WI38 (cell line): ENCODE measurements around the gene GALR1.

Experiments used
- H3K4me3 ChIP-seq: 2 replicates; pipeline ENCODE4 v1.5.1; 2011; ENCODE audit warnings: low read depth, mild to moderate bottlenecking, control low read depth, low read length
- TF ChIP-seq, protein P1 (sequence below): IDR thresholded peaks from 2 replicates; pipeline ENCODE4 v1.5.1; 2012; ENCODE audit warnings: low read depth, mild to moderate bottlenecking, control low read depth, low read length

The GALR1 gene

DNA sequence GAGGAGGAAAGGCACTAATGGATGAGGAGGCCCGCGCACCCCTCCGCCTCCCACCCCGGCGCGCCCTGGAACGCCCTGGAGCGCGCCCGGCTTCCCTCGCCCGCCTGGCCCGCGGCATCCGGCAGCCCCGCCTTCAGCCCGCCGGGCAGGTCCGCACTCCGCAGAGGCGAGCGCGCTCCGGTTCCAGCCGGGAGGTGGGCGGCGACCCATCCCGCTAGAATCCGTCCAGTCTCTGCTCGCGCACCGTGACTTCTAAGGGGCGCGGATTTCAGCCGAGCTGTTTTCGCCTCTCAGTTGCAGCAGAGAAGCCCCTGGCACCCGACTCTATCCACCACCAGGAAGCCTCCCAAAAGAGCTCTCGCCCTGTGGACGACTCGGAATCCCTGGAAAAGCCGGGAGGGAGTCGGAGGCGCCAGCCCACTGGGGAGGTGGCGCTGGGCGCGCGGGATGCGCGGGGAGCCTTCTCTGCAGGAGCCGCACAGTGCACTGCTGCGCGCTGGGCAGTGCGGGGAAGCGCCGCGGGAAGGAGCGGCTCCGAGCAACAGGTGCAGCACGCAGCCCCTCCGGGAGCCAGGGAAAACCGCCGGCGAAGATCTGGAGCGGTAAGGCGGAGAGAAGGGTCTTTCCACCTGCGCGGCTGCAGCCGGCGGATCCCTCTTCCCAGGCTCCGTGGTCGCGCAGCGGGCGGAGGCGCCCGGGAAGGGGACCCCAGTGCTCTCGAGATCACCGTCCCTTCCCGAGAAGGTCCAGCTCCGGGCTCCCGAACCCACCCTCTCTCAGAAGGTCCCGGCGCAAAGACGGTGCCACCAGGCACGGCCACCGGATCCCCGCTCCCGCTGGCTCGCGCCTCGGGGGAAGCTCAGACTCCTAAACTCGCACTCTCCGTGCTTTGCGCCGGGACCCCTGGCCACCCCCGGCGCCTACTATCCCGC, at the start of gene GALR1:
Gene GALR1, plus strand, starts transcription at position 280 of the 932 bp plus-strand sequence. CDS start 701 bp downstream, outside the sequence.
- TF ChIP-seq, protein P1, sequence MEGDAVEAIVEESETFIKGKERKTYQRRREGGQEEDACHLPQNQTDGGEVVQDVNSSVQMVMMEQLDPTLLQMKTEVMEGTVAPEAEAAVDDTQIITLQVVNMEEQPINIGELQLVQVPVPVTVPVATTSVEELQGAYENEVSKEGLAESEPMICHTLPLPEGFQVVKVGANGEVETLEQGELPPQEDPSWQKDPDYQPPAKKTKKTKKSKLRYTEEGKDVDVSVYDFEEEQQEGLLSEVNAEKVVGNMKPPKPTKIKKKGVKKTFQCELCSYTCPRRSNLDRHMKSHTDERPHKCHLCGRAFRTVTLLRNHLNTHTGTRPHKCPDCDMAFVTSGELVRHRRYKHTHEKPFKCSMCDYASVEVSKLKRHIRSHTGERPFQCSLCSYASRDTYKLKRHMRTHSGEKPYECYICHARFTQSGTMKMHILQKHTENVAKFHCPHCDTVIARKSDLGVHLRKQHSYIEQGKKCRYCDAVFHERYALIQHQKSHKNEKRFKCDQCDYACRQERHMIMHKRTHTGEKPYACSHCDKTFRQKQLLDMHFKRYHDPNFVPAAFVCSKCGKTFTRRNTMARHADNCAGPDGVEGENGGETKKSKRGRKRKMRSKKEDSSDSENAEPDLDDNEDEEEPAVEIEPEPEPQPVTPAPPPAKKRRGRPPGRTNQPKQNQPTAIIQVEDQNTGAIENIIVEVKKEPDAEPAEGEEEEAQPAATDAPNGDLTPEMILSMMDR, result no peak
- peak within 1 kb of the TSS; percentile 55 for H3K4me3 ChIP-seq

DNA sequence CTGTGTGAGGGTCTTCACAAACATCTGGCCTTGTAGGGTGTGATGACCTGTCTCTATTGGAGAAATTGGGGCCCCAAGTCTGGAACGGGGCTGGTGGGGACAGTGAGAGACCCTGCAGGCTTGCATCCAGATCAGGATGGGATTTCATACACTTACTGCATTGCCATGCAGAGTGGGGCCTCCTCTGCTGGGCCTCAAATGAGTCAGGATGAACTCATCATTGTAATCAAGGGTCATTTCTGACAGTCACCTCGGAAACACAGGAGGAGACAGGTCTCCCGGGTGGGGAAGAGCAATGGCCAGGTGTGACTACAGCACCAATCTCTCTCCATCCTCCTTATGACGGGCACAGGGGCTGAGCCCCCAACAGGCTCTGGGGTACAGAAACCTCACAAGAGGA, 48.1 kb upstream of the GALR1 start:
- TF ChIP-seq, protein P1, result no peak

DNA sequence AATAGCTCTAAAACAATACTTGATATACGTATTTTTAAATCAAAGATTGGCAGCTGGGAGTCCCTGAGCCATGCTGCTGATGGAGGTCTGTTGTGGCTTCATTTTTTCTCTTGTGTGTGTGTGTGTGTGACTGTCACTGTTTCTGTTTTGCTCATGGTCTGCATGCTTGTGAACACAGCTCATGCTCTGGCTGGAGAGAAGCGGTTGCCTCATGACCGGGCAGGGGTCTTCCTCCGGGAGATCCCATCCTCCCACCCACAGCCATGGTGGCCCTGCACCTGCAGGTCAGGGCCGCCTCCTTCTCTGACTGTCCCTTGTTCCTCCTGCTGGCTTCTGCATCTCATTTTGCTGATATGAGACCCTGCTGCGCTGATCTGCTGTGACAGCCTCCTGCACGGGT, 47.3 kb upstream of the GALR1 start:
- no peak overlapping the region for H3K4me3 ChIP-seq
- TF ChIP-seq, protein P1, result no peak

More for the DNA sequence above, 48.1 kb upstream of the GALR1 start:
- no peak overlapping the region for H3K4me3 ChIP-seq

DNA sequence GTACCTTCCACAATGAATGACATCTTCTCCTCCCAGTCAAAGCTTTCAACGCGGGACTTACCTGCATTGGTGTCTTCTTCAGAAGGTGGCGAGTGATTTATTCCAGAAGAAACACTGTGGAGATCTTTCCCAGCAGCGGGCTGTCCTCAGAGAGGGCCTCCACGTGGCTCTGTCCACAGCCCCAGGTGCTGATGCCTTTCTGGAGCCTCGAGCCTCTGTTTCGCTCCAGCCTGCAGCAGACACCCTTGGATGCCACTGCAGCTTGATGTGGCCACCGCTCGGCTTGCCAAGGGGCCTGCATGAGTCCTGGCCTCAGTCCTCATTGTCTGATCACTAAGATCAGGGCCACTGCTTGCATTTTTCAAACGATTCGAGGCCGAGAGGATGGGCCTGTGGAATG, 46.6 kb upstream of the GALR1 start:
- no peak overlapping the region for H3K4me3 ChIP-seq
- TF ChIP-seq, protein P1, result no peak

DNA sequence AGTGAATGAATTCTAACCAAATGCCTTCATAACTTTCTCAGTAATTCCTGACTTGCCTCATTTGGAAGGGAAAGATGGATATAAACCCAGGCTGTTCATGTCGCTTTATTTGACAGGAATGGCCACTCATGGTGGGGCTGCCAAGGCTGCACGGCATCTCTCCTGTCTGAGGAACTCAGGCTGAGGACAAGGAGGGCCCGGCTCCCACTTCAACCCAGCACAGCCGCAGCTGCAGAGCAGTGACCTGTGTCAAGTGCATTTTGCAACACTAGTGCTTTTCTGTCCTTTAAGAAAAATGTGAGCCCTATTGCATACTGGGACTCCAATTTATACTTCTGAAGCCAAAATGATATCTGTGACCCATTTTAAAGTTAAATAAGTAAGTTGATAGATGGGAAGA, 45.8 kb upstream of the GALR1 start:
- H3K4me3 ChIP-seq, result no peak overlapping the region
- TF ChIP-seq, protein P1, result no peak

DNA sequence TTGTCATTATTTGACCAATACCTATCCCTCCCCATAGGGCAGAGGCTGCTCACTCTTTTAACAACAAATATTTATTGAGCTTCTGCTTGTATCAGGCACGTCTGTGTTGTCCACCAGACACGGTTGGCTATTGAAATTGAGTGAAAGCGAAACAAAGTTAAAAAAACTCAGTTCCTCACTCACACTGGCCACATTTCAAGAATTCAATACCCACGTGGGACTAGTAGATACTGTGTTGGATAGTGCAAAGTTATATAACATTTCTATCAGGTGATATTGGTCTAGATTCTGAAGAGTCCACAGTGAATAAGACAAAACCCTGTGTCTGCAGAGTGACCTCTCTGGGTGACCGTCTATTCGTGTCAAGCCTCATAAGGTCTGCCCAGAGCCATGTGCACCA, 43.9 kb upstream of the GALR1 start:
- no peak overlapping the region for H3K4me3 ChIP-seq
- TF ChIP-seq, protein P1, result no peak

GRCh38 chr18:77206676-77207374, 42.8 kb upstream of the GALR1 start:
- TF ChIP-seq, protein P1, result no peak
- no peak overlapping the region for H3K4me3 ChIP-seq
